HepG2 (cell line): ENCODE results near the gene TMCO6. TPM values are rescaled to one million over a fixed set of nuclear protein-coding genes. Genes with fewer than 3 reads are reported as not detected.
A peak's percentile ranks its signal among the peaks of the same experiment; 100 is the strongest.

Experiments used
- EHMT2 ChIP-seq: fragments of 200-600 bp; sonication (generic); IDR thresholded peaks from 2 replicates; pipeline ENCODE4 v1.7.0; 2017; ENCODE audit warnings: antibody characterized with exemption, low read depth, low read length, borderline replicate concordance
- FOXK1 ChIP-seq: sonication (generic); formaldehyde crosslinking; IDR thresholded peaks from 2 replicates; pipeline ENCODE4 v1.4.0; 2020; ENCODE audit warnings: low read depth, missing genetic modification reagents, borderline replicate concordance
- PAX8 ChIP-seq: sonication (generic); formaldehyde crosslinking; IDR thresholded peaks from 2 replicates; pipeline ENCODE4 v1.8.0; 2022; ENCODE audit warnings: mild to moderate bottlenecking, missing genetic modification reagents, borderline replicate concordance
- POGZ ChIP-seq: sonication (generic); formaldehyde crosslinking; IDR thresholded peaks from 2 replicates; pipeline ENCODE4 v1.4.0; 2020; ENCODE audit warnings: mild to moderate bottlenecking, missing genetic modification reagents
- RXRA ChIP-seq: sonication (generic); formaldehyde crosslinking; IDR thresholded peaks from 2 replicates; pipeline ENCODE4 v1.5.1; 2020; ENCODE audit warnings: missing genetic modification reagents
- SAFB2 ChIP-seq: sonication (generic); formaldehyde crosslinking; IDR thresholded peaks from 2 replicates; pipeline ENCODE4 v1.5.1; 2020; ENCODE audit warnings: missing genetic modification reagents, low read depth, mild to moderate bottlenecking, borderline replicate concordance
- SUZ12 ChIP-seq: fragments of 150-350 bp; IDR thresholded peaks from 2 replicates; pipeline ENCODE4 v1.6.1; 2014; ENCODE audit warnings: low read depth, low read length
- TRIM24 ChIP-seq: sonication (generic); formaldehyde crosslinking; IDR thresholded peaks from 2 replicates; pipeline ENCODE4 v1.8.0; 2022; ENCODE audit warnings: mild to moderate bottlenecking, missing genetic modification reagents
- U2AF1 ChIP-seq: fragments of 200-400 bp; formaldehyde crosslinking; optimal IDR thresholded peaks from 2 replicates; pipeline ENCODE3; 2017; ENCODE audit warnings: mild to moderate bottlenecking, low read depth, low read length
- U2AF2 ChIP-seq: fragments of 200-400 bp; formaldehyde crosslinking; IDR thresholded peaks from 2 replicates; pipeline ENCODE4 v1.6.1; 2017; ENCODE audit warnings: low read depth, mild to moderate bottlenecking, low read length
- YEATS2 ChIP-seq: sonication (generic); formaldehyde crosslinking; IDR thresholded peaks from 2 replicates; pipeline ENCODE4 v1.4.0; 2020; ENCODE audit warnings: missing genetic modification reagents, borderline replicate concordance
- ZNF510 ChIP-seq: sonication (generic); formaldehyde crosslinking; IDR thresholded peaks from 2 replicates; pipeline ENCODE4 v1.4.0; 2020; ENCODE audit warnings: low read depth, mild to moderate bottlenecking, missing genetic modification reagents
- ZNF761 ChIP-seq: sonication (generic); formaldehyde crosslinking; conservative IDR thresholded peaks from 2 replicates; pipeline ENCODE4 v1.4.0; 2020; ENCODE audit warnings: mild to moderate bottlenecking, missing genetic modification reagents
- ZNF83 ChIP-seq: sonication (generic); formaldehyde crosslinking; IDR thresholded peaks from 2 replicates; pipeline ENCODE4 v1.4.0; 2020; ENCODE audit warnings: missing genetic modification reagents, mild to moderate bottlenecking, borderline replicate concordance
- ZNF841 ChIP-seq: sonication (generic); formaldehyde crosslinking; IDR thresholded peaks from 2 replicates; pipeline ENCODE4 v1.8.1; 2023; ENCODE audit warnings: missing genetic modification reagents, borderline replicate concordance
- polyA plus RNA-seq, 8 experiments: library from polyadenylated mRNA; depleted of rRNA in 3 of 8; stranded (reverse) in 7 of 8; unstranded in 1 of 8; fragments of >200 nt; fragmentation: Illumina TruSeq in 4 of 8; extraction: Trizol in 4 of 8; gene quantifications; 2 replicates each; pipeline versions ENCODE4 v1.2.1 to v1.2.3, GENCODE V29; 2011 to 2016; ENCODE audit warnings: low read depth in 4 of 8, missing spikeins in 1 of 8, mixed read lengths in 1 of 8; ENCODE audit not compliant: insufficient read depth in 1 of 8
- total RNA-seq, 5 experiments: library from RNA; depleted of rRNA; stranded (reverse); fragments of >200 nt; fragmentation: Illumina TruSeq; extraction: Trizol; gene quantifications; 2 replicates each; pipeline ENCODE4 v1.2.3, GENCODE V29; 2016; ENCODE audit warnings: low read depth in 1 of 5
- TF ChIP-seq, protein P1 (sequence below): sonication (generic); formaldehyde crosslinking; IDR thresholded peaks from 2 replicates; pipeline ENCODE4 v1.4.0; 2020; ENCODE audit warnings: mild to moderate bottlenecking, missing genetic modification reagents
- TF ChIP-seq, protein P2 (sequence below): sonication (generic); formaldehyde crosslinking; IDR thresholded peaks from 2 replicates; pipeline ENCODE4 v1.4.0; 2020; ENCODE audit warnings: missing genetic modification reagents; ENCODE audit errors: not compliant biosample characterization
- TF ChIP-seq, protein P3 (sequence below): sonication (generic); formaldehyde crosslinking; IDR thresholded peaks from 2 replicates; pipeline ENCODE4 v1.4.0; 2020; ENCODE audit warnings: mild to moderate bottlenecking, low read depth, missing genetic modification reagents
- TF ChIP-seq, protein P4 (sequence below): IDR thresholded peaks from 2 replicates; pipeline ENCODE4 v1.6.1; 2012; ENCODE audit warnings: low read depth, low read length, improper control_type of control experiment
- TF ChIP-seq, protein P5 (sequence below): sonication (generic); formaldehyde crosslinking; IDR thresholded peaks from 2 replicates; pipeline ENCODE4 v1.4.0; 2020; ENCODE audit warnings: missing genetic modification reagents, borderline replicate concordance
- TF ChIP-seq, protein P6 (sequence below): IDR thresholded peaks from 2 replicates; pipeline ENCODE4 v1.6.1; 2016

The TMCO6 gene
- total and polyA plus RNA-seq, 2 of the 13 experiments (the other 11 are each of a cell fraction or from before 2014, with no cell fraction given) = 16.6 to 28.2 TPM

DNA sequence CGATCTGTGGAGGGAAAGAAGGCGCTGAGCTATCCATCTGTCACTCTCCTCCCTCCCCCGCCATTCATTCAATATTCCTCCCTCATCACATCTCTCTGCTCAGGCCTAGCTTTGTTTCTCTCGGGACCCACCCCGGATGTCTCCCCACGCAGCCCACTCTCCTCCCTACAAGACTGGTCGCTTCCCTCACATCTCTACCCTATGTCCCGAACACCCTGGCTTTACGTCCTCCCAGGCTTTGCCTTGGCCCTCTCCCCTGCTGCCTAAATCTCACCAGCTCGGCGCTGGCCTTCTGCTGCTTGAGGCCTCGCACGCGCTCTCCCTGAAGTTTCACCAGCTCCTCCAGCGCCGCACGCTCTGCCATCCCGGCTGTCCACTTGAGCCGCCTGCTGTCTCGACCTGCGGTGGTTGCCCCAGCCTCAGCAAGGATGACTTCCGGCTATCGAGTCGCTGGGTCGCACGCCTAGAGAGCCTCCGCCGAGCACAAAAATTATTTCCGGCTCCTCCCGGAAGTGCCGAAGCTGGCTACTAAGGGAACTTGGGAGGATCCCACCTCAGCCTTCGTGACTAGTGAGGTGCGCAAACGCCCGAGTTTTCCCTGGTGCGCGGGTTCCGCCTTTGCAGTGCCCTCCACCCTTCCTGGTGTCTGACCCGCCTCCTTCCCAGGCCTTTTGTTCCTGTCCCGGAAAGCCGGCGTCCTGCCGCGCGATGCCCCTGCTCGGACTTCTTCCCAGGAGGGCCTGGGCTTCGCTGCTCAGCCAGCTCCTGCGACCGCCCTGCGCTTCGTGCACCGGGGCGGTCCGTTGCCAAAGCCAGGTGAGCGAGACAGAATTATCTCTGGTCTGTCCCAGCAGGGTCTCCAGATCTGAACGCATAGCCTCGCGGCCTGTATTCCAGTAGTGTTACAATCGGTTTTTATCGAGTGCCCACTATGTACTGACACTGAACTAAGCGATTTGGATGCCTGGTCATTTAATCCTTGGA lies 52.0 kb downstream of the TMCO6 start, which contains the start of the genes HARS1 and HARS2 (continued):
- TF ChIP-seq, protein P1, sequence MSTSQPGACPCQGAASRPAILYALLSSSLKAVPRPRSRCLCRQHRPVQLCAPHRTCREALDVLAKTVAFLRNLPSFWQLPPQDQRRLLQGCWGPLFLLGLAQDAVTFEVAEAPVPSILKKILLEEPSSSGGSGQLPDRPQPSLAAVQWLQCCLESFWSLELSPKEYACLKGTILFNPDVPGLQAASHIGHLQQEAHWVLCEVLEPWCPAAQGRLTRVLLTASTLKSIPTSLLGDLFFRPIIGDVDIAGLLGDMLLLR = no peak
- TF ChIP-seq, protein P2, sequence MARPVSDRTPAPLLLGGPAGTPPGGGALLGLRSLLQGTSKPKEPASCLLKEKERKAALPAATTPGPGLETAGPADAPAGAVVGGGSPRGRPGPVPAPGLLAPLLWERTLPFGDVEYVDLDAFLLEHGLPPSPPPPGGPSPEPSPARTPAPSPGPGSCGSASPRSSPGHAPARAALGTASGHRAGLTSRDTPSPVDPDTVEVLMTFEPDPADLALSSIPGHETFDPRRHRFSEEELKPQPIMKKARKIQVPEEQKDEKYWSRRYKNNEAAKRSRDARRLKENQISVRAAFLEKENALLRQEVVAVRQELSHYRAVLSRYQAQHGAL (CRISPR knock-in tag) = peak; percentile 87
- TF ChIP-seq, protein P3, sequence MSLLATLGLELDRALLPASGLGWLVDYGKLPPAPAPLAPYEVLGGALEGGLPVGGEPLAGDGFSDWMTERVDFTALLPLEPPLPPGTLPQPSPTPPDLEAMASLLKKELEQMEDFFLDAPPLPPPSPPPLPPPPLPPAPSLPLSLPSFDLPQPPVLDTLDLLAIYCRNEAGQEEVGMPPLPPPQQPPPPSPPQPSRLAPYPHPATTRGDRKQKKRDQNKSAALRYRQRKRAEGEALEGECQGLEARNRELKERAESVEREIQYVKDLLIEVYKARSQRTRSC (CRISPR knock-in tag) = no peak
- TF ChIP-seq ZNF761 (CRISPR knock-in tag) = no peak
- TF ChIP-seq POGZ = peak; percentile 80; the same call in 1 of the 2 replicates
- TF ChIP-seq U2AF1 = no peak
- TF ChIP-seq ZNF841 = no peak
- TF ChIP-seq, protein P4, sequence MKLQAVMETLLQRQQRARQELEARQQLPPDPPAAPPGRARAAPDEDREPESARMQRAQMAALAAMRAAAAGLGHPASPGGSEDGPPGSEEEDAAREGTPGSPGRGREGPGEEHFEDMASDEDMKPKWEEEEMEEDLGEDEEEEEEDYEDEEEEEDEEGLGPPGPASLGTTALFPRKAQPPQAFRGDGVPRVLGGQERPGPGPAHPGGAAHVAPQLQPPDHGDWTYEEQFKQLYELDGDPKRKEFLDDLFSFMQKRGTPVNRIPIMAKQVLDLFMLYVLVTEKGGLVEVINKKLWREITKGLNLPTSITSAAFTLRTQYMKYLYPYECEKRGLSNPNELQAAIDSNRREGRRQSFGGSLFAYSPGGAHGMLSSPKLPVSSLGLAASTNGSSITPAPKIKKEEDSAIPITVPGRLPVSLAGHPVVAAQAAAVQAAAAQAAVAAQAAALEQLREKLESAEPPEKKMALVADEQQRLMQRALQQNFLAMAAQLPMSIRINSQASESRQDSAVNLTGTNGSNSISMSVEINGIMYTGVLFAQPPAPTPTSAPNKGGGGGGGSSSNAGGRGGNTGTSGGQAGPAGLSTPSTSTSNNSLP = peak; percentile 44; the same call in 1 of the 2 replicates
- no peak for TF ChIP-seq TRIM24 (CRISPR knock-in tag)
- TF ChIP-seq, protein P5, sequence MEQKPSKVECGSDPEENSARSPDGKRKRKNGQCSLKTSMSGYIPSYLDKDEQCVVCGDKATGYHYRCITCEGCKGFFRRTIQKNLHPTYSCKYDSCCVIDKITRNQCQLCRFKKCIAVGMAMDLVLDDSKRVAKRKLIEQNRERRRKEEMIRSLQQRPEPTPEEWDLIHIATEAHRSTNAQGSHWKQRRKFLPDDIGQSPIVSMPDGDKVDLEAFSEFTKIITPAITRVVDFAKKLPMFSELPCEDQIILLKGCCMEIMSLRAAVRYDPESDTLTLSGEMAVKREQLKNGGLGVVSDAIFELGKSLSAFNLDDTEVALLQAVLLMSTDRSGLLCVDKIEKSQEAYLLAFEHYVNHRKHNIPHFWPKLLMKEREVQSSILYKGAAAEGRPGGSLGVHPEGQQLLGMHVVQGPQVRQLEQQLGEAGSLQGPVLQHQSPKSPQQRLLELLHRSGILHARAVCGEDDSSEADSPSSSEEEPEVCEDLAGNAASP (CRISPR knock-in tag) = peak; percentile 38; the same call in 1 of the 2 replicates
- no peak for TF ChIP-seq PAX8 (CRISPR knock-in tag)
- TF ChIP-seq ZNF510 = no peak
- TF ChIP-seq RXRA (CRISPR knock-in tag) = peak; percentile 68
- peak; percentile 59; the same call in 1 of the 2 replicates for TF ChIP-seq FOXK1 (CRISPR knock-in tag)
- no peak for TF ChIP-seq U2AF2
- TF ChIP-seq SUZ12 = no peak
- TF ChIP-seq YEATS2 = peak; percentile 97
- TF ChIP-seq, protein P6, sequence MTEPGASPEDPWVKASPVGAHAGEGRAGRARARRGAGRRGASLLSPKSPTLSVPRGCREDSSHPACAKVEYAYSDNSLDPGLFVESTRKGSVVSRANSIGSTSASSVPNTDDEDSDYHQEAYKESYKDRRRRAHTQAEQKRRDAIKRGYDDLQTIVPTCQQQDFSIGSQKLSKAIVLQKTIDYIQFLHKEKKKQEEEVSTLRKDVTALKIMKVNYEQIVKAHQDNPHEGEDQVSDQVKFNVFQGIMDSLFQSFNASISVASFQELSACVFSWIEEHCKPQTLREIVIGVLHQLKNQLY (CRISPR knock-in tag) = 0 out of 2 replicates have a peak, but pooled peaks have one; percentile 5
- no peak for TF ChIP-seq ZNF83 (CRISPR knock-in tag)
- TF ChIP-seq SAFB2 (CRISPR knock-in tag) = peak; percentile 63; the same call in 1 of the 2 replicates
- TF ChIP-seq EHMT2 = no peak
